GM10248 (cell line): Measurements from ENCODE around the gene PHF21A.

Source experiments
- CTCF ChIA-PET: fragments of 300-600 bp; sonication (Branson Sonifier 250); formaldehyde crosslinking; extraction: SDS; loops from one replicate; lab custom pipeline; 2021; ENCODE audit warnings: antibody characterized with exemption; lab: Yijun Ruan, JAX
- POLR2A ChIA-PET: fragments of 350-650 bp; sonication (Branson Sonifier 250); formaldehyde crosslinking; extraction: SDS; loops from one replicate; lab custom pipeline; 2020; ENCODE audit warnings: antibody characterized with exemption; lab: Yijun Ruan, JAX
- DNase-seq: peaks from one replicate; pipeline ENCODE4 v3.0.0; 2012; ENCODE audit errors: extremely low spot score
- CTCF ChIP-seq: IDR thresholded peaks from 2 replicates; pipeline ENCODE4 v1.5.1; 2012; ENCODE audit warnings: mild to moderate bottlenecking, low read depth; ENCODE audit errors: extremely low read depth, missing control alignments, control extremely low read depth

Gene PHF21A

GRCh38 chr11:46112961-46113607 lies 8.2 kb downstream of the PHF21A start:
- ChIA-PET POLR2A (no interaction called here), CTCF (interaction anchor here (1.5 kb wide), 1 partner anchor 125 kb away, joined by 4 read pairs; no protein-coding TSS in a partner anchor)
- no peak for TF ChIP-seq CTCF
- peak; percentile 49 for DNase-seq

- ChIA-PET CTCF (interaction anchor here (1.0 to 1.3 kb wide), 2 partner anchors 9 to 16 kb away, joined by 3 to 4 read pairs; no protein-coding TSS in a partner anchor), POLR2A (no interaction called here)
- no peak for DNase-seq
- TF ChIP-seq CTCF: no peak
Observed at GRCh38 chr11:46108751-46109150, 12.5 kb downstream of the PHF21A start.

GRCh38 chr11:46107780-46108179 lies 13.5 kb downstream of the PHF21A start:
- DNase-seq: no peak
- ChIA-PET CTCF (interaction anchor here (1.0 kb wide), 1 partner anchor 13 kb away, joined by 3 read pairs; the partner anchor contains the start of gene PHF21A), POLR2A (no interaction called here)
- no peak for TF ChIP-seq CTCF

GRCh38 chr11:46107408-46107718 lies 13.9 kb downstream of the PHF21A start:
- no peak for DNase-seq
- no peak for TF ChIP-seq CTCF
- ChIA-PET CTCF (interaction anchor here (2.2 kb wide), 1 partner anchor 9 kb away, joined by 8 read pairs; no protein-coding TSS in a partner anchor), POLR2A (no interaction called here)

GRCh38 chr11:46106530-46107407 lies 14.5 kb downstream of the PHF21A start:
- no peak for TF ChIP-seq CTCF
- ChIA-PET POLR2A (no interaction called here), CTCF (interaction anchor here (1.0 to 2.2 kb wide), 2 partner anchors 9 to 12 kb away, joined by 6 to 8 read pairs; no protein-coding TSS in a partner anchor)
- DNase-seq: no peak

GRCh38 chr11:46105926-46106325 lies 15.3 kb downstream of the PHF21A start:
- POLR2A ChIA-PET: no interaction called here
- CTCF ChIA-PET: interaction anchor here (1.1 to 3.6 kb wide), 4 partner anchors 10 to 132 kb away, joined by 4 to 25 read pairs (median 6); no protein-coding TSS in a partner anchor
- no peak for TF ChIP-seq CTCF
- DNase-seq: no peak
